Measurements from ENCODE around the gene BANF1.

The BANF1 gene

GRCh38 chr11:66039765-66040164 is 37.5 kb downstream of the BANF1 start:
- no peak for DNase-seq (ENCODE audit: low read depth in 2 of 2)

DNA sequence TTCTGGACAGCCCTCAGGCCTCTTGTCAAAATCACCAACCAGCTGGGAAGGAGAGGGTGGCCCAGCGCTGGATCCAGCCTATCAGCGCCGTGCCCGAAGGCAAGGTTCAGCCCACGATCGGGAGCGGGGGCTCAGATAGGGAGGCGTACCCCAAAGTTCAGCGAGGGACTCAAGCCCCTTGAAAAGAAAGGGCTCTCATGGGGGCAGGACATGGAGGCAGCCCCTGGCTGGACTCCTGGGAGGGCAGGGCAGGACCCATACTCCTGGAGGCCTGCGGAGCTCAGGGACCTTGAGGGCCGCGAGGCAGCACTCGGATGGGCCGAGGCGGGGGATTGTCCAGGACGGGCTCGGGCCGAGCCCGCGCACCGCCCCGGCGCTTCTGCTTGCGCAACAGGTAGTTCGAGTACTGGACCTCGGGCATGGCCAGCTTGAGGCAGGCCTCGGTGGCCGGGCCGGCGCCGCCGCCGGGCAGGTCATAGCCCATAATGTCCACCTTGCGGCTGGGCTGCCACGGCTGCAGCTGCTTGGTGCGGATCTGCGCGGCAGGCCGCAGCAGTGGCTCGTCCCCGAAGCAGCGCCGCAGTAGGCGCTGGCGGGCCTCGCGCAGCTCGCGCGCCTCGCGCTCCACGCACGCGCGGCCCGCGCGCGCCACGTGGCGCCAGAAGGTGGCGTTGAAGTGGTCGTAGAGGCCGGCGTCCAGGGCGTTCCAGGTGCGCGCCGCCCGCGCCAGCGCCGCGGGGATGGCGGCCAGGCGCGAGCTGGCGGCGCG is 40.1 kb downstream of the BANF1 start:
- DNase-seq (ENCODE audit: low read depth in 2 of 2) = no peak

GRCh38 chr11:66042996-66043906 is 40.9 kb downstream of the BANF1 start:
- no peak for DNase-seq (ENCODE audit: low read depth in 2 of 2)

DNA sequence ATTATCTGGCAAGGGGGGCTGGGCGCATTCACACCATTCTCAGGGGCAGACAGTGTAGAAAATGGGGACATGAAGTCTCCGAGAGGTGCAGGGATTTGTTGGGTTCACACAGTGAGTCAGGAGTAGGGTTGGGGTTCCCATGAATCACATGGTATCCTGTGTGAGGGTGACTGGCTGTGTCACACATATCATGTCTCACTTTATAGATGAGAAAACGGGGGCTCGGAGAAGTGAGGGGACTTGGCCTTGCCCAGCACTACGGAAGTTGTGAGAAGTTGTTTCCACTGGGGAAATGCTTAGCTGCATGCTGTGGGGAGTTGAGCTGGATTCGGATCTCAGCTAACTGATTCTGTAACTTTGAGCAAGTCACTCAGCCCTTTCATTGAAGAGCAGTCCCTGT is 42.5 kb downstream of the BANF1 start:
- DNase-seq (ENCODE audit: low read depth in 2 of 2) = no peak

- DNase-seq (ENCODE audit: low read depth in 2 of 2) = peak; percentile 66 to 68
Observed at GRCh38 chr11:66045177-66045639, 42.9 kb downstream of the BANF1 start.

DNA sequence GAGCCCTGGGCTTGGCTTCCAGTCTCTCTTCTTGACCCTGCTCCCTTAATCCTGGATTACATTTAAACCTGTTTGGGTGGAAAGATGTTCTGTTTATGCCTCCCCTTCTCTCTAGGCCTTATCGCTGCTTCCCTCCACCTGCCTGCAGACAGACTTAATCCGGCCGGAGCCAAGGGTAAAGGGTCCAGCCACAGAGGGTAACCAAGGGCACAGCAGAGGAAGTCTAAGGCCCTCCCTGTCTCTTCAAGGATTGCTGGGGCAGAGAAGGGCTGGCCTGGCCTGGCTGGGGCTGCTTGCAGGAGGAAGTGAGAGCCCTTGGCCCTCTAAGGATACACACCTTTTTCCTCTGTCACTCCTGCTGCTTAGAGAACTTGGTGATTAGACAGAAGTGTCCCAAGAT is 44.6 kb downstream of the BANF1 start:
- DNase-seq (ENCODE audit: low read depth in 2 of 2) = no peak

DNA sequence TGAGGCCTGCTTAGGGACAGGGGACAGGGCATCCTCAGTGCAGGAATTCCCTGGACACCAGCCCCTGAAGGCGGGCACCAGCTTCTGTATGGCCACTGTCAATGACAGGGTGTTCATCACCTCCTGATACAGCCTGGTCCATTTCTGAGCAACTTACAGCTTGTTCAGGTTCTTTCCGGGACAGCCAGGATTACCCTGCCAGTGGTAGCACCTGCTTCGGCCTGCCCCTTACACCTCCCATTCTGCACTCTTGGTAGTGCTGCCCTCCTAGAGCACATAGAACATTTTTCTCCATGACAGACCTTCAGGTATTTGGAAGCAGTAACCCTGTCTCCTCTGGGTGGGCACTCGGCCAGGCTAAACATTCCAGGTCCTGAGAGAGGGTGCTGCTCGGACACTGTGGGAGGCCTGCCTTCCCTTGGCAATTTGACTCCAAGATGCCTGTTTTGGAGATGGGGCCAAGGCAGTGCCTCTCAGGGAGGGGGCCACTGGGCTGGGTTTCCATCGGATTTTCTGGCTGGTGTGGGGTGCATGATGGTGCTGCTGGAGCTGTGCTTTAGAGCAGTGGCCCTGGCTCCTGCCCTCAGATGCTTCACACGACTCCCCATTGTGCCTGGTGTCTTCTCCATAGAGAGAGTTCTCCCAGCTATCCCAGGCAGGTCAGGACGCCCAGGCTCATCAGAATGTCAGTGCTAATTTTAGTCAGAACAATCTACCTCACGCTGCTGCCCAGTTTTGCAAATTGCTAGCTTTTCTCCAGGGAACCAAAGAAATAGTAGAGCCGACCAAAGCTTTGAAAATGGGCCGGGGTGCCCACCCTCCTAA is 45.5 kb downstream of the BANF1 start:
- no peak for DNase-seq (ENCODE audit: low read depth in 2 of 2)

GRCh38 chr11:66048547-66049323 is 46.4 kb downstream of the BANF1 start, which contains the start of gene GAL3ST3:
TSS of gene GAL3ST3 (minus strand) at chr11:66049161. CDS start at chr11:66045415, 3,746 bp downstream.
- DNase-seq (ENCODE audit: low read depth in 2 of 2) = no peak

DNA sequence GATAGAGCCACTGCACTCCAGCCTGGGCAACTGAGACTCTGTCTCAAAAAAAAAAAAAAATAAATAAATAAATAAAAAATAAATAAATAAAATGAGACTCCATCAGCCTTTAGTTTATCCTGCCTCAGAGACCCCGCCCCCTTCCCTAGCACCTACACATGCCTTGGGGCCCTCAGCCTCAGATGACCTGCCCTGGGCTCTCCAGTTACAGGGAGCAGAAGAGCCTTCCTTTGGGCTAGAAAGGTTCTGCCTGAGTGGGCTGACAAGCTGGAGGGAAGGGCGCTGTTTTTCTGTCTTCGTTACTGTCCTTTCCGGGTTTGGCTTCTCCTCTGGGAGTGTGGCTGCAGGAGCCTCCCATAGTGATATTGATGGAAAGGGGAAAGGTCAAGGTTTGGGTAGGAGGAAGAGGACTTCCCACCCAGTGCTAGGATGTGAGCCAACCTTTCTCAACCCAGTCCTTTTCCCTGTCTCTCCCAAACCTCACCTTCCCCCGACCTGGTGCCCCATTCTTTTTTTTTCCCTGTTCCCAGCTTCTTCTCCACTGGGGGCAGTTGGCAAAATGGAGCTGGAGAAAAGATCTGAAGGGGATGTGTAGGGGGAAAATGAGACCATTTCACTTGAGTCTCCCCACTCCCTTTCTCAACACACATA is 48.4 kb downstream of the BANF1 start:
- DNase-seq (ENCODE audit: low read depth in 2 of 2) = no peak

DNA sequence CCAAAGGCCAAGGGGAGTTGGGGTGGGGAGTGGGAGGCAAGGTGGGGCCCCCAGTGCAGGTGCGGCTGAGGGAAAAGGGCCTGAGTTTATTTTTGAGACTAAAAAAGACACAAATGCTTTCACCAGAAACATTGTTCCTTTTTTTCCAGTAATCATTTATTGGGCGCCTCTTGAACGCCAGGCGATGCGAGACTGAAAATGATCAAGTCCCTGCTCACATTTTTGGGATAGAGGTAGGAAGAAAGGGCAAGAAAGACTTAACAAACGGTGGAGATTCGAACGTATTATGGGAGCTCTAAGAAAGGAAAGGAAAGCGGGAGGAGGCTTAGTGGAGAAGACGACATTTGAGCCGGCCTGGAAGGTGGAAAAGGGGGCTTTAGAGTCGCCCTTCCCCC is 49.1 kb downstream of the BANF1 start:
- DNase-seq (ENCODE audit: low read depth in 2 of 2) = no peak

- peak; percentile 91 to 92 for DNase-seq (ENCODE audit: low read depth in 2 of 2)
Observed at GRCh38 chr11:66051766-66052663, 49.7 kb downstream of the BANF1 start, which contains the start of gene SF3B2. TSS of gene SF3B2 (plus strand) at chr11:66052364. CDS start at chr11:66052385, 21 bp downstream.

DNA sequence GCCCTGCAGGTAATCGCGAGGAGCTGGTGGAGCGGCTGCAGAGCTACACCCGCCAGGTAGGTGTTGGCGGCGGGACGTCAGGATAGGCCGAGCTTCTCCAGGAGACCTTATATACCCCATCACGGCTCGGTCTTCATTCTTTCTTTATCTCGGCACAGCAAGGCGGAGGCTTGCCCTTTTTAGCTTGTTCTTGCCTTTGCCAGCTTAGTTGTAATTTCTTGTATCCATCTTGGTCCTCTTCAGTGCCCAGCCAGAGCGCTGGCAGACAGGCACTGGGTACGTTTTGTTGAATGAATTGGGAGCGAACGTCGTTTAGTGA is 50.3 kb downstream of the BANF1 start:
- no peak for DNase-seq (ENCODE audit: low read depth in 2 of 2)
